GM12878 (cell line): ENCODE measurements around the gene NDUFA13.

ENCODE experiments used
- EZH2 ChIP-seq: IDR thresholded peaks from 2 replicates; pipeline ENCODE4 v1.6.1; 2012; ENCODE audit warnings: low read depth, mild to moderate bottlenecking, control low read depth, inconsistent platforms, low read length, borderline replicate concordance; ENCODE audit not compliant: control insufficient read depth
- JUND ChIP-seq: IDR thresholded peaks from 2 replicates; pipeline ENCODE4 v1.6.1; 2012; ENCODE audit warnings: low read depth, mild to moderate bottlenecking, low read length, improper control_type of control experiment, moderate library complexity

- TF ChIP-seq JUND: no peak
- no peak for TF ChIP-seq EZH2
These were observed 28.4 kb downstream of the NDUFA13 start for GRCh38 chr19:19544257-19544953.
